PC-9 (cell line): ENCODE results near the gene CNDP1.

Experiments
- EZH2 ChIP-seq: fragments of 200-600 bp; sonication (generic); IDR thresholded peaks from 2 replicates; pipeline ENCODE4 v1.8.0; 2017; ENCODE audit warnings: antibody characterized with exemption, low read depth
- TF ChIP-seq, protein P1 (sequence below): fragments of 200-600 bp; sonication (generic); conservative IDR thresholded peaks from 2 replicates; pipeline ENCODE4 v1.6.1; 2017; ENCODE audit warnings: mixed run types, antibody characterized with exemption, mild to moderate bottlenecking, moderate library complexity

DNA sequence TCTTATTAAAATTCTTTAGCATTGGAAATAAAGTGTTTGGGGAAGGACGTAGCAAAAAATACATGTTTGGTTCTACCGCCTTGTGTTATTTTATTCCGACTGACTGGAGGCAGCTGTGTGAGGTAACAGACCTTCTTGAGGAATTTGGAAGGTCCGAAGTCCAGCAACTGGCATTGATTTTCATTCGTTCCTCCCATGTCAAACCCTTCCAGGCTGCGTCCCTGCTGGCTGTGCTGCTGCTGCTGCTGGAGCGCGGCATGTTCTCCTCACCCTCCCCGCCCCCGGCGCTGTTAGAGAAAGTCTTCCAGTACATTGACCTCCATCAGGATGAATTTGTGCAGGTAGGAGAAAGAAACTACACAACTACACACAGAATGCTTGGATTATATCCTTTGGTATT lies 21.8 kb downstream of the CNDP1 start:
- TF ChIP-seq, protein P1, sequence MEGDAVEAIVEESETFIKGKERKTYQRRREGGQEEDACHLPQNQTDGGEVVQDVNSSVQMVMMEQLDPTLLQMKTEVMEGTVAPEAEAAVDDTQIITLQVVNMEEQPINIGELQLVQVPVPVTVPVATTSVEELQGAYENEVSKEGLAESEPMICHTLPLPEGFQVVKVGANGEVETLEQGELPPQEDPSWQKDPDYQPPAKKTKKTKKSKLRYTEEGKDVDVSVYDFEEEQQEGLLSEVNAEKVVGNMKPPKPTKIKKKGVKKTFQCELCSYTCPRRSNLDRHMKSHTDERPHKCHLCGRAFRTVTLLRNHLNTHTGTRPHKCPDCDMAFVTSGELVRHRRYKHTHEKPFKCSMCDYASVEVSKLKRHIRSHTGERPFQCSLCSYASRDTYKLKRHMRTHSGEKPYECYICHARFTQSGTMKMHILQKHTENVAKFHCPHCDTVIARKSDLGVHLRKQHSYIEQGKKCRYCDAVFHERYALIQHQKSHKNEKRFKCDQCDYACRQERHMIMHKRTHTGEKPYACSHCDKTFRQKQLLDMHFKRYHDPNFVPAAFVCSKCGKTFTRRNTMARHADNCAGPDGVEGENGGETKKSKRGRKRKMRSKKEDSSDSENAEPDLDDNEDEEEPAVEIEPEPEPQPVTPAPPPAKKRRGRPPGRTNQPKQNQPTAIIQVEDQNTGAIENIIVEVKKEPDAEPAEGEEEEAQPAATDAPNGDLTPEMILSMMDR, result no peak
- no peak for TF ChIP-seq EZH2
